HG03442 (cell line): ENCODE results near the gene ATG7.
"Not testable (repeated sequence)": the region's sequence is repeated elsewhere in the genome, so short reads cannot be mapped to it uniquely, and the experiment has no call there.

ENCODE experiments used
- ATAC-seq: cut with Tn5 transposase; IDR thresholded peaks from one replicate; pipeline ENCODE4 v1.9.1; 2021; ENCODE audit warnings: mild to moderate bottlenecking, moderate library complexity; ENCODE audit not compliant: unreplicated experiment

The ATG7 gene

DNA sequence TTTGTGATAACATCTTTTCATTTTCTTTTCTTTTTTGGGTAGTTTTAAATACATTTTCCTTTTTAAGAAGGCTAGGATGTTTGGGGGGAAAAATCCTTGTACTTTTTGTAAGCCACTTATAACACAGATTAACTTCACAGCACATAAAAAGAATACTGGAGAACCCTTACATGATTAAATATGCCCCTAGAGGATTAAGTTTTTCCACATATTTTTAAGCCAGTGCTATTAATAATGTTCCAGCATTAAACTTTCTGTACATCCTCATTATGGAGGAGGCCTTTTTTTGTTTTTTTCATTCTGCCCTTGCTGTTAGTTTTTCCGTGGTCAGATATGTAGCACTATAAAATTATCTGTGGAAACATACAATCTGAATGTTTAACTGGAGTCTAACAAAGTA lies 147.9 kb downstream of the ATG7 start:
- ATAC-seq: no peak

DNA sequence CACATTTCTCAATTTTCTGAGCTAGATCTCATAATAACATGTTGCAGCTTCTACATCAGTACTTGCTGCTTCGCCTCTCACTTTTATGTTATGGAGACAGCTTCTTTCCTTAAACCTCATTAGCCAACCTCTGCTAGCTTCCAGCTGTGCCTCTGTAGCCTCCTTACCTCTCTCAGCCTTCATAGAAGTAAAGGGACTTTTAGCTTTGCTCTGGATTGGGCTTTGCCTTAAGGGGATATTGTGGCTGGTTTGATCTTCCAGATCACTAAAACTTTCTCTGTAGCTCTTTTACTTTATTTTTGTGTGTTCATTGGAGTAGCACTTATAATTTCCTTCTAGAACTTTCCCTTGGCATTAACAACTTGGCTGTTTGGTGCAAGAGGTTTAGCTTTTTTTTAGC lies 150.1 kb downstream of the ATG7 start:
- no peak for ATAC-seq

DNA sequence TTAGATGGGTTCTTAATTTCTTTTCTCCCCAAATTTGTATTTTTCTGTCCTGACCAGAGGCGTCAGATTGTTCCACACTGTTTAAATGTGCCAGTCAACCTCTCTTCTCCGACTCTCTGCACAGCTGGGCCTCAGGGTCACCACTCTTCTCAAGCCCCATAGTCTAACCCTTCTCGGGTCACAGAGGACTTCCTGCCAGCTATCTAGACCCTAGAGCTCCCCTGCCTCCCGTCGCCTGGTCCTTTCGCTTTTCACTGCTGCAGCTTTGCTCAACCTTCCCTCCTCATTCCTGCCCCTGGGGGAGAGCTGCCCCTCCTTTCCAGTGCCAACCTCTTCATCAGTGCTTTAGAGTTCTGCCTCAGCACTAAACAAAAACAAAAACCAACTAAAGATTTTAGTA lies 151.7 kb downstream of the ATG7 start:
- ATAC-seq: no peak

GRCh38 chr3:11424277-11424676 lies 152.1 kb downstream of the ATG7 start:
- ATAC-seq: no peak

DNA sequence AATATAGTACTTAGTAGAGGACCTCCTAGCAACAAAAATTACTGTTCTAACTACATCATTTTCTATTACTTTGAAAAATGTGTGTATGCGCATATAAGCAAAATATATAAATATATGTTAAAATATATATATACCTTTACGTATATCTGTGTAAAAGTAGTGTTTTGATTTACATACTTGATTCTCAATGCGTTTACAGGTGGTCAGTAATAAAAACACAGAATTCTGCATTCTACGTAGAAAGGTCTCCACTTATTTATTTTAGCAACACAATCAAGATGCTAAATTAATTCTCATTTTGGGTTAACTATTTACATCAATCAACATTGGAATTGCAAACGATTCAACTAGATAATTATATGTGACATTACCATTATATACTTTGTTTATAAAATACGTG lies 158.0 kb downstream of the ATG7 start:
- ATAC-seq: no peak

DNA sequence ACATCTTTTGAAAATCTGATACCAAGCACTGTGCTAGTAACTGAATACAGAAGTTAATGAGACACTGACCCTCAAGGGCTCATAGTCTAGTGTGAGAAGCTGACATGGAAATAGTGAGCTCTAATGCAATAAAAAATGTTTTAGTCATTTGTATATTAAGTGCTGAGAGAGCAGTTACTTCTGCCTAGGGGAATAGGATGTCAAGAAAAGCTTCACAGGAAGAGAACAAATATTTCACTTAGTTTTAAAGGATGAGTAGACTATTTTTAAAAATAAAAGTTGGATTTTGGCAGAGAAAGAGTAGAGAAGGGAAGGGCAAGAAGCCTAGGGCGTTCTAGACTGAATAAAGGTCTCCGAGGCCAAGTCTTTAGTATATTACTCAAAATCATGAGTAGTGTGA lies 158.4 kb downstream of the ATG7 start:
- ATAC-seq: no peak

GRCh38 chr3:11431319-11431718 lies 159.1 kb downstream of the ATG7 start:
- ATAC-seq: no peak

DNA sequence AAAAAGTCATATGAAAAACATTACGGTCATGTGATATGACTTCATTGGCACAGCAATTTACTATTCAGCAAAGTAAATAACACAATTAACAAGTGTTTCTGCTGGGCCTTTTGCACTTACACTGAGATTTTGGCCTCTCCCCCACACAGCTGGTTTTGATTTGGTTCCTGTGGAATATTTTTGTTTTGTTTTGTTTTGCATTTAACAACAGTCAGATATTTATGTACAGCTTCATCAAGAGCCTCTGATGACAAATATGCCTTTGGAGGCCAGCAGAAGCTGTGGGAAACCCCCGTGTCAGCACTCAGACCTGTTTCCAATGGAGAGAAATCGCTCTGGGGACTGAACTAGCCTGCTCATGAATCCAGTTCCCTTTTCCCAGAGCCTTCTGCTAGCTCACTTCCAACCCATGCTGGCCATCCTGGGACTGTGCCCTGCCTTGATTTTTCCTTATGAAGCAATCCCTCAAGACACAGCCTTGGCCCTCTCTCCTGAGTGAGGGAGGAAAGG lies 161.9 kb downstream of the ATG7 start:
- no peak for ATAC-seq

DNA sequence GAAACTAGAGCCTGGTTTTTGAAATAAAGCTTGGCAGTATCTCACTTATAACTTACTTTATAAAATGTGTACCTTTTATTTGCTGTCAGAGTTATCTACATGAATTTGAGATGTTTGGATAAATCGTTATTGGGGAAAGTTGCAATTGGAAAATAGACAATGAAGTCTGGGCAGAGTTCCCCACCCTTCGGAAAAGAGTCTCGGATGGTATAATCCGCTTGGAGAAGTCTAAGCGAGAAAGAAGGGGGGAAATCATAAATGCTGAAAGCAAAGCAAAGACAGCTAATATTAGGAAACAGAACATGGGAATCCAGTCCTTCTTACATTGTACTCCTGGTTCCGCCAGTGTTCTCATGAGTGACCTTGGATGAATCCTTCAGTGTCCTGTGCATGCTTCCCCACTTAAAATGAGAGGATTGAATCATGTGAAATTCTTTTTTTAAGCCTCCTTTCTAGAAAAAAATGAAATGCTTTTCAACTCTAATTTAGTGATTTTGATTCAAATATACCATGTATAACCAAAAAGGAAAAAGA lies 162.4 kb downstream of the ATG7 start:
- ATAC-seq: no peak

DNA sequence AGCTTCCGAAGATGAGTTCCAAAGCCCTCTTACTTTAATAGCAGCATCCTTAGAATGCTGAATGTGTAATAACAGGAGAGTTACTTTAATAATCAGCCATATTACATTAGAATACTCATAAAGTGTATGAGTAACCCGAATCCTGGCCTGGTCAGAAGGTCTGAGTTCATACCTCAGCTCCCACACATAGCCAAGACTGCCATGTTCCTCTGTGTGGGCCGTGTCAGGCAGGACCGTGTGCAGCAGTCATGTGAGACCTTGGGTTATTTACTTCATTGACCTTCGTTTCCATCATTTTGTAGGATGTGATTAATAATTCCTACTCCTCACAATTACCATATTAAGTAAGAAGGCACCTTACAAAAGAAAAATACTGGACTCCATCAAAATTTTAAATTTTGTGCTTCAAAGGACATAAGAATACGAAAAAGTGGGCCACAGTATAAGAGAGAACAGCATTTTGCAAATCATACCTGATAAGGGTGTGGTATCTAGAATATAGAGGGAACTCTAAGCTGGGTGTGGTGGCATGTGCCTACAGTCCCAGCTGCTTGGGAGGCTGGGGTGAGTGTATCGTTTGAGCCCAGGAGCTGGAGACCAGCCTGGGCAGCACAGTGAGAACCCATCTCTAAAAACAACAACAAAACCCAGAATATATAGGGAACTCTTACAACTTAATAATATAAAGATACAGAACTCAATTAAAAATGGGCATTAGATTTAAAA lies 163.4 kb downstream of the ATG7 start:
- ATAC-seq: no peak

GRCh38 chr3:11436775-11437174 lies 164.6 kb downstream of the ATG7 start:
- no peak for ATAC-seq

DNA sequence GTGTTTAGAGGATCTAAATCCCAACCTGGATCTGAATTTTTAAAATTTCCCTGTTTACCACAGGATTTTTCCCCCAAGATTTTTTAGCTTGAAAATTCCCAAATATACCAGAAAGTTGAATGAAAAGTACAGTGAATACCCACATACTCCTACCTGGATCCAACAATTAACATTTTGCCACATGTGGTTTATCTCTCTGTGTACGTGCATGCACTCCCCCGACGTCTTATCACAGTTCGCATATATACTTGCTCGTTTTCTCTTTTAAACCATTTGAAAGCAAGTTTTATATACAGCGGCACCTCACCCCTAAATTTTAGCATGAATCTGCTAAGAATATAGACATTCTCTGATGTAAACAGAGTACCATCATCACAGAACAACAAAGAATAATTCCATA lies 165.3 kb downstream of the ATG7 start:
- ATAC-seq: no peak

DNA sequence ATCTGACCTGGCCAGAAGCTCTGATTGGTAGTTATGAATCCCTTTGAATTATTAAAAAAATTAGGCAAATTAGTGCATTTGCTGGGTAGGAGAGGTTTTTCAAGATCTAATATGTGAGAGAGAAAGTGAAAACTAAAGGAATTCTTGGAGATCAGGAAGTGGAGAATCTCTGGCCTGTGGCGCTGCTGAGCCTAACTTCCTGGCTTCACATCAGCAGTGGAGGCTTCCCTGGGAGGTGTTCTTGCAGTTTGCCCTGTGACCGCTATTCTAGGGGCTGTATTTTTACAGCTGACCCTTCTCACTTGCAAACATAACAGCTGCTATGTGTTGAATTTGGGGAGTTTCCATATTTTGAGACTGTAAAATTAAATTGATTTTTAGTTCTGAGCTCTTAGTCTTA lies 166.4 kb downstream of the ATG7 start:
- no peak for ATAC-seq

- not testable (repeated sequence) for ATAC-seq
These were observed 169.1 kb downstream of the ATG7 start for GRCh38 chr3:11441346-11441745.

- no peak for ATAC-seq
These were observed 172.2 kb downstream of the ATG7 start for GRCh38 chr3:11444404-11444803.

DNA sequence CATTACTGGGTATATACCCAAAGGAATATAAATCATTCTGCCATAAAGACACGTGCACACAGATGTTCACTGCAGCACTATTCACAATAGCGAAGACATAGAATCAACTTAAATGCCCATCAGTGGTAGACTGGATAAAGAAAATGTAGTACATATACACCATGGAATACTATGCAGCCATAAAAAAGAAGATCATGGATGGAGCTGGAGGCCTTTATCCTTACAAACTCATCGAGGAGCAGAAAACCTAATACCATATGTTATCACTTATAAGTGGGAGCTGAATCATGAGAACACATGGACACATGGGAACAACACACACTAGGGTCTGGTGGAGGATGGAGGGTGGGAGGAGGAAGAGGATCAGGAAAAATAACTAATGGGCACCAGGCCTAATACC lies 173.0 kb downstream of the ATG7 start:
- not testable (repeated sequence) for ATAC-seq

DNA sequence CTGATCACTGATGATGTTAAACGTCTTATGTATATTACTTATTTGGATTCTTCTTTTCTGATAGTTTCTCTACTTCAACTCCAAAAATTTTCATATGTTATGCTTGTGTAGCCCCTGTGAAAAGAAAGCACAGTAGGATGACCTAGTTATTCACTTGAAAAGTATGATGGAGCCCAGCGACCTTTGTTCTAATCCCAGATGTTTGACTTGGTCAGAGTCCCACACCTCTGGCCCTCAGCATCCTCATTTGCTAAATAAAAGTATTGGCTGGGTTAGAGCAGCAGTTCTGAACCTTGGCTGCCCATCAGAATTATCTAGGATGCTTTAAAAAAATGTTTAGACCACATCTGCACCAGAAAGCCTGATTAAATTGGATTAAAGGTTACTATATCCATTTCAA lies 173.7 kb downstream of the ATG7 start:
- no peak for ATAC-seq

- no peak for ATAC-seq
These were observed 175.5 kb downstream of the ATG7 start for GRCh38 chr3:11447584-11448200.

- no peak for ATAC-seq
These were observed 177.8 kb downstream of the ATG7 start for GRCh38 chr3:11450015-11450414.

GRCh38 chr3:11452312-11452711 lies 180.1 kb downstream of the ATG7 start:
- no peak for ATAC-seq

GRCh38 chr3:11452885-11453847 lies 181.0 kb downstream of the ATG7 start:
- no peak for ATAC-seq
